GM18526 (cell line): ENCODE data around the gene MRGPRF.

Source experiments
- POLR2A ChIP-seq: IDR thresholded peaks from 3 replicates; pipeline ENCODE4 v1.6.1; 2011; ENCODE audit not compliant: insufficient read length; ENCODE audit errors: extremely low read depth

MRGPRF gene

GRCh38 chr11:69013009-69013951 lies at the start of gene MRGPRF:
TSS of gene MRGPRF (minus strand) at chr11:69013246. CDS start at chr11:69009901, 3,345 bp downstream.
- TF ChIP-seq POLR2A, result no peak

- TF ChIP-seq POLR2A, result no peak
Observed at GRCh38 chr11:69062169-69062855, 49.3 kb upstream of the MRGPRF start.

- TF ChIP-seq POLR2A, result no peak
Observed at GRCh38 chr11:69061713-69062053, 48.6 kb upstream of the MRGPRF start.

DNA sequence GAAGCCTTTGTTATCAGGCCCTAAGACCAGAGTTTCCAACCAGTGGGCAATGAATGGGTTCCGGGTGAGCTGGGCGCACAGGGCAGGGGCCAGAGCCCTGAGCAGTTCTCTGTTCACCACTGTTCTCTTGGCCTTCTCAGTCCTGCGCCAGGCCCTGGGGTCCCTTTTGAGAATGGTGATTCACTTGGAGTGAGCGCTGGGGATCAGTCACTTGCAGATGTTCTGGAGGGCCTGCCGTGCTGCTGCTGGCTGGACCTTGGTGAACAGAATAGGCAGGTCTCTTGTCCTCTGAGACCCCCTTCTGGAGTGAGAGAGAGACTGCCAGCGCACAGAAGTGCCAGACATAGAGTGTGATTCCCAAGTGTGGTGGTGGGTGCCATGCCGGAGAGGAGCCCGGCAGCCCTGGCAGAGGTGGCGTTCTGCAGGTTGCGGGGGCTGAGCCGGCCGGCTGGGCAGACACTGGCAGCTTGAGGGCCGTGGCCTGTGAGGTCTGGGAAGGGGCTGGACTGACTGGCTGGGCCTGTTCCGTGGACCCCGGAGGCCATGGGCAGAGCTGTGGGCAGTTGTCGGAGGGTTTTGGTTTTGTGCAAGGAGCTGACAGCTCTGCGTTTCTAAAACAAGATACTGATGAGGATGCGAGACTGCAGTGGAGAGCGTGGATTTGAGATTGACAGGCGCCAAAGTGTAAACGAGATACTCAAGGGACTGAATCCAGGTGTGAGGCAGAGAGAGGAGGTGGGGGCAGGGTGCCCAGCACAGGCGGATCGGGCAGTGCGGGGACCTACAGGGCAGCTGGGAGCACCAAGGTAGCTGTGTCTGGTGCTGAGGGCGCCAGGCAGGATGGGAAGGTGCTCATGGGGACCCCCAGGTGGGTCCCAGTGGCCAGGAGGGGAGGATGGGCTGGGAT lies 48.0 kb upstream of the MRGPRF start:
- TF ChIP-seq POLR2A, result no peak

DNA sequence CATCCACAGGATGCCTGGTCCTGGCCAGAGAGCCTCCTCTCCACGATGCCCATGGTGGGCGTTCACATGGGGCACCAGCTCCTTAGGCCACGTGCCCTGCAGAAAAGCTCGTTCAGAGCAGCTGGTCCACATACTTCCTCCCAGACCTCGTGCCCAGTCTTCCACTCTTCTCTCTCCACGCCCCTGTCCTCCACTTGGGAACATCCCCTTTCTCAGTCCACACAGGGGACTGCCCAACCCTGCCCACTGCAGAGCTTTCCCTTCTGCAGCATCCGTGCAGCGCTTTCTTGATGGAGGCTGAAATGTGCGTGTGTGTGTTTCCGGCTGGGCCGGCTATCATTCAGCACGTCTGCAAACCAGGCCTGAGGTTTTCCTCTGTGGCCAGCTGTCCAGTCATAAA lies 46.9 kb upstream of the MRGPRF start:
- TF ChIP-seq POLR2A, result no peak

GRCh38 chr11:69059429-69059828 lies 46.4 kb upstream of the MRGPRF start:
- TF ChIP-seq POLR2A, result no peak

GRCh38 chr11:69058511-69059270 lies 45.6 kb upstream of the MRGPRF start:
- TF ChIP-seq POLR2A, result no peak

GRCh38 chr11:69057801-69058200 lies 44.8 kb upstream of the MRGPRF start:
- TF ChIP-seq POLR2A, result no peak

DNA sequence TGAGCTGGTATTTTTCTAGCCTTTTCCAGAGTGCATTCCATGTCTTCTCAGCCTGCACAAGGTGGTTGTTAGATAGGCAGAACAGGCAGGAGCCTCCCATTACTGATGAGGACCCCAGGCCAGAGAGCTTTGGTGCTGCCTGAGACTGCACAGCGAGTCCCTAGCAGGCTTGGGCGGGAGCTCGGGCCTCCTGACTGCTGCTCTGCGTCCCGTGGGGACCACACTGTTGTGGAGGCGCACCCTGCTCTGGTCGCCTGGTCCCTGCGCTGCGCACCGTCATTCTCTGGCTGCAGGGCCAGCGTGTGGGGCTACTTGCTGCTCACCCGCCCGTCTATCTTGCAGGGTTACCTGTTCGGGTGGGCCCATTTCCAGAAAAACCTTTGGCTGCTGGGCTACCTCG lies 44.2 kb upstream of the MRGPRF start:
- TF ChIP-seq POLR2A, result no peak

GRCh38 chr11:69055598-69056516 lies 42.8 kb upstream of the MRGPRF start:
- no peak for TF ChIP-seq POLR2A

GRCh38 chr11:69055212-69055586 lies 42.2 kb upstream of the MRGPRF start:
- no peak for TF ChIP-seq POLR2A

- no peak for TF ChIP-seq POLR2A
Observed at GRCh38 chr11:69054397-69055211, 41.6 kb upstream of the MRGPRF start.
